GM12878 (cell line): ENCODE results near the gene PFN2. TPM values are rescaled to one million over a fixed set of nuclear protein-coding genes. Genes with fewer than 3 reads are reported as not detected.

ENCODE experiments used
- CEBPB ChIP-seq, 2 experiments: fragments of 150-350 bp in 1 of 2; IDR thresholded peaks; 2 replicates each; pipeline ENCODE4 v1.6.1; 2012 to 2014; ENCODE audit warnings: low read depth in 2 of 2, low read length in 2 of 2, borderline replicate concordance in 1 of 2, inconsistent platforms in 1 of 2
- E2F4 ChIP-seq: IDR thresholded peaks from 2 replicates; pipeline ENCODE4 v1.6.1; 2012; ENCODE audit warnings: low read depth, low read length, improper control_type of control experiment
- KLF5 ChIP-seq: fragments of 450-650 bp; IDR thresholded peaks from 2 replicates; pipeline ENCODE4 v1.6.1; 2014; ENCODE audit warnings: mild to moderate bottlenecking; ENCODE audit not compliant: partially characterized antibody
- TBL1XR1 ChIP-seq: IDR thresholded peaks from 2 replicates; pipeline ENCODE4 v1.6.1; 2012; ENCODE audit warnings: low read depth, low read length, improper control_type of control experiment
- TCF3 ChIP-seq: IDR thresholded peaks from 2 replicates; pipeline ENCODE4 v1.6.1; 2012; ENCODE audit warnings: low read depth, mild to moderate bottlenecking, low read length, borderline replicate concordance; ENCODE audit not compliant: insufficient read depth
- ZBTB33 ChIP-seq: fragments of 450-650 bp; IDR thresholded peaks from 2 replicates; pipeline ENCODE4 v1.6.1; 2017; ENCODE audit warnings: mild to moderate bottlenecking
- ZNF274 ChIP-seq: IDR thresholded peaks from one replicate; pipeline ENCODE4 v1.8.0; 2011; ENCODE audit not compliant: insufficient read length, insufficient read depth
- polyA plus RNA-seq, 11 experiments: library from polyadenylated mRNA; depleted of rRNA in 4 of 11; unstranded in 6 of 11; stranded (reverse) in 5 of 11; fragments of >200 nt; fragmentation: Nextera tagmentation in 4 of 11; fragmentation: Illumina TruSeq in 1 of 11; extraction: Ambion mirVana in 4 of 11; extraction: Trizol in 1 of 11; gene quantifications; 1 replicate in 1 of 11; 2 replicates in 10 of 11; pipeline versions ENCODE4 v1.2.1 to v1.2.3, GENCODE V29; 2011 to 2016; ENCODE audit warnings: inconsistent platforms in 2 of 11, missing spikeins in 2 of 11, low read depth in 1 of 11
- total RNA-seq, 4 experiments: library from RNA; depleted of rRNA in 3 of 4; stranded (reverse); fragments of >200 nt in 3 of 4; fragmentation: Illumina TruSeq in 1 of 4; extraction: Trizol in 1 of 4; gene quantifications; 2 replicates each; pipeline versions ENCODE4 v1.2.1 to v1.2.3, GENCODE V29; 2013 to 2021
- TF ChIP-seq, protein P1 (sequence below): IDR thresholded peaks from 2 replicates; pipeline ENCODE4 v1.6.1; 2011; ENCODE audit warnings: mild to moderate bottlenecking, low read depth, low read length, moderate library complexity; ENCODE audit not compliant: insufficient replicate concordance
- TF ChIP-seq, protein P2 (sequence below): fragments of 450-650 bp; IDR thresholded peaks from 2 replicates; pipeline ENCODE4 v1.6.1; 2018; ENCODE audit warnings: borderline replicate concordance, mild to moderate bottlenecking; ENCODE audit not compliant: partially characterized antibody
- TF ChIP-seq, protein P3 (sequence below): fragments of 450-650 bp; IDR thresholded peaks from 2 replicates; pipeline ENCODE4 v1.6.1; 2016; ENCODE audit warnings: mild to moderate bottlenecking, moderate library complexity, borderline replicate concordance

PFN2 gene
- total and polyA plus RNA-seq, 10 of the 15 experiments (the other 5 are each of a cell fraction or from before 2014, with no cell fraction given) = 3.1 to 78.9 (median 5.3) TPM

- TF ChIP-seq ZBTB33 (no peak), ZNF274 (no peak), TCF3 (no peak), KLF5 (no peak), E2F4 (no peak), CEBPB (IDR thresholded peaks at IDR 0.05; ENCODE audit: borderline replicate concordance in 1 of 2, low read depth in 2 of 2, low read length in 2 of 2) (no peak), TBL1XR1 (no peak)
- TF ChIP-seq, protein P1, sequence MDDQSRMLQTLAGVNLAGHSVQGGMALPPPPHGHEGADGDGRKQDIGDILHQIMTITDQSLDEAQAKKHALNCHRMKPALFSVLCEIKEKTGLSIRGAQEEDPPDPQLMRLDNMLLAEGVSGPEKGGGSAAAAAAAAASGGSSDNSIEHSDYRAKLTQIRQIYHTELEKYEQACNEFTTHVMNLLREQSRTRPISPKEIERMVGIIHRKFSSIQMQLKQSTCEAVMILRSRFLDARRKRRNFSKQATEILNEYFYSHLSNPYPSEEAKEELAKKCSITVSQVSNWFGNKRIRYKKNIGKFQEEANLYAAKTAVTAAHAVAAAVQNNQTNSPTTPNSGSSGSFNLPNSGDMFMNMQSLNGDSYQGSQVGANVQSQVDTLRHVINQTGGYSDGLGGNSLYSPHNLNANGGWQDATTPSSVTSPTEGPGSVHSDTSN = no peak
- TF ChIP-seq, protein P2, sequence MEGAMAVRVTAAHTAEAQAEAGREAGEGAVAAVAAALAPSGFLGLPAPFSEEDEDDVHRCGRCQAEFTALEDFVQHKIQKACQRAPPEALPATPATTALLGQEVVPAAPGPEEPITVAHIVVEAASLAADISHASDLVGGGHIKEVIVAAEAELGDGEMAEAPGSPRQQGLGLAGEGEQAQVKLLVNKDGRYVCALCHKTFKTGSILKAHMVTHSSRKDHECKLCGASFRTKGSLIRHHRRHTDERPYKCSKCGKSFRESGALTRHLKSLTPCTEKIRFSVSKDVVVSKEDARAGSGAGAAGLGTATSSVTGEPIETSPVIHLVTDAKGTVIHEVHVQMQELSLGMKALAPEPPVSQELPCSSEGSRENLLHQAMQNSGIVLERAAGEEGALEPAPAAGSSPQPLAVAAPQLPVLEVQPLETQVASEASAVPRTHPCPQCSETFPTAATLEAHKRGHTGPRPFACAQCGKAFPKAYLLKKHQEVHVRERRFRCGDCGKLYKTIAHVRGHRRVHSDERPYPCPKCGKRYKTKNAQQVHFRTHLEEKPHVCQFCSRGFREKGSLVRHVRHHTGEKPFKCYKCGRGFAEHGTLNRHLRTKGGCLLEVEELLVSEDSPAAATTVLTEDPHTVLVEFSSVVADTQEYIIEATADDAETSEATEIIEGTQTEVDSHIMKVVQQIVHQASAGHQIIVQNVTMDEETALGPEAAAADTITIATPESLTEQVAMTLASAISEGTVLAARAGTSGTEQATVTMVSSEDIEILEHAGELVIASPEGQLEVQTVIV = no peak
- TF ChIP-seq, protein P3, sequence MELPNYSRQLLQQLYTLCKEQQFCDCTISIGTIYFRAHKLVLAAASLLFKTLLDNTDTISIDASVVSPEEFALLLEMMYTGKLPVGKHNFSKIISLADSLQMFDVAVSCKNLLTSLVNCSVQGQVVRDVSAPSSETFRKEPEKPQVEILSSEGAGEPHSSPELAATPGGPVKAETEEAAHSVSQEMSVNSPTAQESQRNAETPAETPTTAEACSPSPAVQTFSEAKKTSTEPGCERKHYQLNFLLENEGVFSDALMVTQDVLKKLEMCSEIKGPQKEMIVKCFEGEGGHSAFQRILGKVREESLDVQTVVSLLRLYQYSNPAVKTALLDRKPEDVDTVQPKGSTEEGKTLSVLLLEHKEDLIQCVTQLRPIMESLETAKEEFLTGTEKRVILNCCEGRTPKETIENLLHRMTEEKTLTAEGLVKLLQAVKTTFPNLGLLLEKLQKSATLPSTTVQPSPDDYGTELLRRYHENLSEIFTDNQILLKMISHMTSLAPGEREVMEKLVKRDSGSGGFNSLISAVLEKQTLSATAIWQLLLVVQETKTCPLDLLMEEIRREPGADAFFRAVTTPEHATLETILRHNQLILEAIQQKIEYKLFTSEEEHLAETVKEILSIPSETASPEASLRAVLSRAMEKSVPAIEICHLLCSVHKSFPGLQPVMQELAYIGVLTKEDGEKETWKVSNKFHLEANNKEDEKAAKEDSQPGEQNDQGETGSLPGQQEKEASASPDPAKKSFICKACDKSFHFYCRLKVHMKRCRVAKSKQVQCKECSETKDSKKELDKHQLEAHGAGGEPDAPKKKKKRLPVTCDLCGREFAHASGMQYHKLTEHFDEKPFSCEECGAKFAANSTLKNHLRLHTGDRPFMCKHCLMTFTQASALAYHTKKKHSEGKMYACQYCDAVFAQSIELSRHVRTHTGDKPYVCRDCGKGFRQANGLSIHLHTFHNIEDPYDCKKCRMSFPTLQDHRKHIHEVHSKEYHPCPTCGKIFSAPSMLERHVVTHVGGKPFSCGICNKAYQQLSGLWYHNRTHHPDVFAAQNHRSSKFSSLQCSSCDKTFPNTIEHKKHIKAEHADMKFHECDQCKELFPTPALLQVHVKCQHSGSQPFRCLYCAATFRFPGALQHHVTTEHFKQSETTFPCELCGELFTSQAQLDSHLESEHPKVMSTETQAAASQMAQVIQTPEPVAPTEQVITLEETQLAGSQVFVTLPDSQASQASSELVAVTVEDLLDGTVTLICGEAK = no peak
These were observed 37.7 kb downstream of the PFN2 start (continued) for GRCh38 chr3:149933008-149933407.
